Stimulated activated CD4-positive, alpha-beta T cell treated with anti-CD3 and anti-CD28 coated beads, Interleukin-15, amount 100 ng/mL, for 1 hour (primary cell): Measurements from ENCODE around the gene ATCAY.
"Not testable (repeated sequence)": the region's sequence is repeated elsewhere in the genome, so short reads cannot be mapped to it uniquely, and the experiment has no call there.

Experiments used
- DNase-seq, 2 donors: peaks; one replicate each; pipeline ENCODE4 v3.0.0-alpha.2; 2020; ENCODE audit warnings: low read depth in 1 of 2, low spot score in 1 of 2

The ATCAY gene

DNA sequence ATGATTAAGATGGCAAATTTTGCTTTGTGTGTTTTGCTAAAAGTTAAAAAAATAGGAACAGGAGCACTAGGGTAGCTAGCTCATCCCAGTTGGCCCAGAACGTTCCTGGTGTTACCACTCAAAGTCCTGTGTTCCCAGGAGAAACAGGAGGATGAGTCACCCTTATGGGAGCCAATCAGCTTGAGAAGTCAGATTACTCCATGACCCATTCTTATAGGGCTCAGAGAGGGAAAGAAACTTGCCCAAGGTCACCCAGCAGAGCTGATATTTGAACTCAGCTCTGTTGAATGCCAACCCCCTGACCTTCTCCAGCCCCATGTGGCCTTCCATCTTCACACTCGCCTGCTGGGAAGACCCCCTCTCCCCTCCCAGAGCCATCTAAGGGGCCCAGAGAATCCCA lies 65.4 kb downstream of the ATCAY start:
- no peak for DNase-seq

DNA sequence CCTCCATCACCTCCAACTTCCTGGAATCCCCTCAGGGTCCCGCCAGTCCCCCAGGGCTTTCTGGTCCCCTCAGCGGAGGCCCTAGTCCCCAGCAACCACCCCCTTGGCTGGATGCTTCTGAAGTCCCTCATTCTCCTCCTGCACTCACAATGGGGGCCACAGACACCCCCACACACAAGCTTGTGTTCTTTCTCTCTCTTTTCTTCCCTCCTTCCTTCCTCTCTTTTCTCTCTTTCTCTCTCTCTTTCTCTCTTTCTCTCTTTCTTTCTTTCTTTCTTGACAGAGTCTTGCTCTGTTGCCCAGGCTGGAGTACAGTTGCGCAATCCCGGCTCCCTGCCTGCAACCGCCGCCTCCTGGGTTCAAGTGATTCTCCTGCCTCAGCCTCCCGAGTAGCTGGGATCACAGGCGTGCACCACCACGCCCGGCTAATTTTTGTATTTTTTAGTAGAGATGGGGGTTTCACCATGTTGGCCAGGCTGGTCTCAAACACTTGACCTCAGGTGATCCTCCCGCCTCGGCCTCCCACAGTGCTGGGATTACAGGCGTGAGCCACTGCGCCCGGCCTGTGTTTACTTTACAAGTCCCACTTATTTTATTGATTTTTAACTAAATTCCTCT lies 66.9 kb downstream of the ATCAY start:
- not testable (repeated sequence) for DNase-seq

DNA sequence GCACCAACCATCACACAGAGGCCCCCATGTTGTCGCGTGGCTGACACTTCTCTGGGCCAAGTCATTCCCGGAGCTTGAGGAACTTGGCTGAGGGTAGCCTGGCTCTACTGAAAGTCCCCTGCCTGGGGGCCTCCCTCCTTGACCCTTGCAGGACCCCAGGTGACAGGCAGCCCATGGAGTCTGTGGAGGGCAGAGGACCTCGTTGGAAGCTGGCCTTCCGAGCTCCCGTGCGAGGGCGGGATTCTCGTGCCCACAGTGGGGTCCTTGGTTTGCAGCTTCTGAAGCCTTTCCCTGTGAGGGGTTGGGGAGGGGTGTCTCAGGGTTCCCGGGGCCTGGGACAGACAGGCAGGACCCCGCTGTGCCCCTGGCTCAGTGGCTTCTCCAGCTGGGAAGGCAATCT lies 68.8 kb downstream of the ATCAY start:
- DNase-seq, result no peak

DNA sequence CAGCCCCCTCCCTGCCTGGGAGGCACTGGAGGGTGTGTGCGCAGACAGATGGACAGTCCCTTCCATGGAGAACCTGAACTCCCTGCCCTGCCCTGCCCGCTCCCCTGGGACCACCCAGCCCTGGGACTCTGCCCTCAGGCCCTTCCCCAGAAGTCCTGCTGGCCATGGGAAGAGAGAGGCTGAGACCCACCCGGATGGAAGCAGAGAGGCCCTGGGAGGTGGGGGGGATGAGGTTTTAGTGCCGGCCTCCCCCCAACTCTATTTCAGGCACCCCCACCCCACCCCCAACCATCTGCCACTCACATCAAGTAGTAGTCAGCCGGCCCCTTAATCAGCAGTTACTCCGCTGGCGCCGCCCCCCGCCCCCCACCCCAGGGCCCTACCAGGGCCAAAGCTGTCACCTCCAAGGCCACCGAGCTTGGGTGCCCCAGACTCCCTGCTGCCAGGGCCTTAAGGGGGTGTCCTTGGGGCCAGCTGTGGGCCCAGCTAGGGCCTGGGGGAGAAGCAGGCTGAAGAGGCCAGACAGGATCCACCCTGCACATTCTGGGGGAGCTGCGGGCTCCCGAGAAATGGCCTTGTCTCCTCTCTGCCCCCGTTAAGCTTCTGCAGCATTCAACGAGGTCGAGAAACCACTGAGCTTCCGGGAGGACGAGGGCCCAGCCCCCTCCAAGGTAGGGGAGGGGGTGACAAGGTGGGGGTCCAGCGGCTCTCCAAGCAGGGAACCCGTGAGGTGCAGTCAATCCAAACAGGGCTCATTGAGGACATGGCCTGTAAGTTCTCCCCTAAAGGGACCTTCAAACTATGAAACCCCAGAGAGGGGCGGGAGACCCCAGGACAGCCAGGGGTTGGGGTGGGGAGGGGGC lies 69.7 kb downstream of the ATCAY start:
- no peak for DNase-seq

DNA sequence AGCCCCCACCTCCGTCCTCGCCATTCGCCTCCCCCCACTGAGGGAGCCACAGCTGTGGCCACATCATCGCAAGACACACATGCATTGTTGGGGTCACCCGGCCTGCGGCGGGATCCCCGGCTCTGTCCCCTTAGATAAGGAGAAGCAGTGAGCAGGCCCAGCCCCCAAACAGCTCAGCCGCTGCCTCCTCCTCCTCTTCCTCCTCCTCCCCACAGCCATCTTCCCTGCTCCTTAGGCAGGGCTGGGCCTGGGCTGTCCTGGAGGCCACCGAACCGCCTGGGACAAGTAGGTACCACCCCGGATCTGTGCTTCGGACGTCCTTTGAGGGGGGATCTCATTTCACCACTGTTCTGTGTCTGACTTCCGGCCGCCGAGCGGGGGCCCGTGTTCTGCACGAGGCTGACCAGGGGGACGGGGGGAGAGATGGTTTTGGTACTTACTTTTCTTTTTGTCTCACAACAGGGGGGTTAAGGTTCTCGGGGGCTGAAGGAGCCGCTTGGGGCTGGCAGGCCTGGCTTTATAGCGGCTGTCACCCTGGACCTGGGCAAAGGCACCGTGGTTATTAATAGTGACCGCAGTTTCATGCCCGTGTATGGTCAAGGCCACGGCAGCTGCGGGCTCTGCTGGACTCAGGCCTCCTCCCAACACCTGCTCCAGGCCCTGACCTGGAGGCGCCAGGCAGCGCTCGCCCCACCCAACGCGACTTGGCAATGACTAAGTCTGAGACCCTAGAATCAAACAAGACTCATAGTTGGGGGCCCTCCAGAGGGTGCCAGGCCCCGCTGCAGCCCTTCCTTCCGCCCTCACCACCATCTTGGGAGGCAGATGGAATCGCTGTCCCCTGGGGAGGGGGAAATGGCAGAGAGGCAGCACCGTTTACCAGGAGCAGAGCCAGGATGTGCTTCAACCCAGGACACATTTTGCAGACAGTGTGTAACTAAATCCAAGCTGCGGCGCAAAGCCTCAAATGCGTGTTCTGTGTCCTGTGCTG lies 70.7 kb downstream of the ATCAY start:
- no peak for DNase-seq

DNA sequence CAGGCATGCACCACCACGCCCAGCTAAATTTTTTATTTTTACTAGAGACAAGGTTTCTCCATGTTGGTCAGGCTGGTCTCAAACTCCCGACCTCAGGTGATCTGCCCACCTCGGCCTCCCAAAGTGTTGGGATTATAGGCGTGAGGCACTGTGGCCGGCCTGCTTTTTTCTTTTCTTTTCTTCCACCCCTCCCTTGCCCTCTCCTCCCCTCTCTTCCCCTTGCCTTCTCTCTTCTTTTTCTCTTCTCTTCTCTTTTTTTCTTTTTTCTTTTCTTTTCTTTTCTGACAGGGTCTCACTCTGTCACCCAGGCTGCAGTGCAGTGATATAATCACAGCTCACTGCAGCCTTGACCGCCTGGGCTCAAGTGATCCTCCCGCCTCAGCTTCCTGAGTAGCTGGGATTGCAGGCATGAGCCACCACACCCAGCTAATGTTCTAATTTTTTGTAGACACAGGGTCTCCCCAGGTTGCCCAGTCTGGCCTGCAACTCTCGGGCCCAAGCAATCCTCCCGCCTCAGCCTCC lies 72.3 kb downstream of the ATCAY start:
- not testable (repeated sequence) for DNase-seq

DNA sequence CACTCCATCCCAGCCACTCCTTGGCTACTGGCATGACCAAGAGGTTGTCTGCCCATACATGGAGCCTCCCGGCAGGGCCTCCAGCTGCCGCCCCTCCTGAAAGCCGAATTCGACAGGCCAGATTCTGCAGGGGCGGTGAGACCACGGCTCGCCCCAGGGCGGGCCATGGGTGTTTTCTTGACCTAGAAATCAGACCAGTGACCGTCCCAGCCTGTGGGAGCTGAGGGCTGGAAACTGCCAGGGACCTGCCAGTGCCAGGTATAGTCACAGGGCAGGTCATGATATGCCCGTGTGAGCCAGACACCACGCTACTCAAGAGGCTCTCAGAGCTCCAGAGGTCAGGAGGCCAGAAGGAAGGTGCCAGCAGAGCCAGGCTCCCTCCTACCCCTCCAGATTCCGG lies 73.6 kb downstream of the ATCAY start:
- no peak for DNase-seq

DNA sequence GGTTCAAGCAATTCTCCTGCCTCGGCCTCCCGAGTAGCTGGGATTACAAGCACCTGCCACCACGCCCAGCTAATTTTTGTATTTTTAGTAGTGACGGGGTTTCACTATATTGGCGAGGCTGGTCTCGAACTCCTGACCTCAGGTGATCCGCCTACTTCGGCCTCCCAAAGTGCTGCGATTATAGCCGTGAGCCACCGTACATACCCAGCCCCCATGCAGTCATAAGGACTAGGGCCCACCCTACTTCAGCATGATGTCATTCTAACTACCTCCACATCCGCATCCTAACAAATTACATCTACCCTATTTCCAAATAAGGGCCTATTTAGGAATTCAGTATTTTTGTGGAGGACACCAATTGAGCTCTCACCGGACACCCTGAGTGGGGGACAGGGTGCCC lies 74.8 kb downstream of the ATCAY start:
- not testable (repeated sequence) for DNase-seq

DNA sequence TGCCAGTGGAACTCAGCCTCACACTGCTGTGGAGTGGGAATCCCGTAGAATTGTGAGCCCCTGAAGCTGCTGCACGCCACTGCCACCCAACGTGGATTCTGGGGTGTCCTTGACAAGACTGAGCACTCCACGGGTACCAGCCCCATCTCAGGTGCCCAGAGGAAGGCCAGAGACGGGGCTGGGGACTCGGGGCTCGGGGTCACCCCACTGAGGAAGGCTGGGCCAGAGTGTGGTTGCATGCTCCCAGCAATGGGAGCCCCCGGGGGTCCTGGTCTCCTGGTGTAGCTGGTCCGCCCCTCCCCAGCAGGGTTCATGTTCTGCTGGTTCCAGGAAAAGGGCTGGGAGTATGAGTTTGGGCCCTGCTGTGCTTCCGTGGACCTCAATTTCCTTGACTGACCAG lies 75.2 kb downstream of the ATCAY start:
- DNase-seq, result no peak

DNA sequence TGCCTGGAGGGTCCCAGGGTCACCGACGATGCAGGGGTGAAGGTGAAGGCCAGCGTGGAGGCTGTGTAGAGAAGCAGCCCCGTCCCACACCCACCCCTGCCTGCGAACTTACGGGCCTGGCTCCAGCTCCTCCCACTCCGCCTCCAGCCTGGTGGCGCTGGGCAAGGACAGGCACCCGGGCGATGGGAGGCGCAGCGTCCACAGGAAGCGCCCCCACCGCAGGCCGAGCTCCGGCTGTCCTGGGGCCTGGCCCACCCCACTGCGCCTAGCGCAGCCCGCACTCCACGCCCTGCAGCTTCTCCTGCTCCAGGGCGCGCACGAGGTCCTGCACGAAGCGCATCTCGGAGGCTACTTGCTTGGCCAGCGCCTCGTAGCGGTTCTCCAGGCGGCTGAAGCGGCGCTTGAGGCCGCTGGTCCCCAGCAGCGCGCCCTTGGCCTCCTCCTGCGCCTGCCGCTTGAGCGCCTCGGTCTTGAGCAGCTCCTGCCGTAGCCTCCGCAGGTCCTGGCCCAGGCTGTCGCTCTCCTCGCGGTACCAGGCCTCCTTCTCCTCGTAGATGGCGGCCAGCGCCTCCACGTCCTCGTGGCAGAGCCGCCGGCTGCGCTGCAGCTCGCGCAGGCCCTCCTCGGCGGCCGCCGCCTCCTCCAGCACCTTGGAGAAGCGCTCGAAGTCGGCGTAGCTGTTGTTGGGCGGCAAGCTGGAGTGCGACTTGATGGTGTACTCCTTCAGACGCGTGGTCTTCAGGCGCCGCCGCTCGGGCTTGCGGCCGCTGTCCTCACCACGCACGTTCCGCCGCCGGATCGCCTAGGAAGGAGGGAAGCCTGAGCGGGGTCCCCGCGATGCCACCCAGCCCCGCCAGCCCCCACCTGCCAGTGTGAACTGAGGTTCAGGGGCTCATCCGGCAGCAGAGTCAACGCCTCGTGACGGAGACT lies 78.6 kb downstream of the ATCAY start:
- DNase-seq, result no peak

DNA sequence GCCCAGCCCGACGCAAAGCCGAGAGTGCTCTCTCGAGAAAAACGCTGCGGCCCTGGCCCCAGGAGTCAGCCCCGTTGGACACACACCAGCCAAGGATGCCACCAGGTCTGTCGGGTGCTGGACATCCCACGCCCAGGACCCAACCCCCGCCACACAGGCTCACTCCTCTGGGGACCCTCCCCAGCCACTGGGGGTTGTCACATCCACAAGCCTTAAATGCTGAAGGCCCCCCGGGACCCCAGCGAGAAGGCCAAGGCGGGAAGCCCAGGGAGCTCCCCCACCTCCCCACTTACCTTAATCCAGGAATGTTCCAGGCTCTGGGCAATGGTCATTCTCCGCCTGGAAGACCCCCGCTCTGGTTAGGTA lies 79.3 kb downstream of the ATCAY start:
- DNase-seq, result no peak

DNA sequence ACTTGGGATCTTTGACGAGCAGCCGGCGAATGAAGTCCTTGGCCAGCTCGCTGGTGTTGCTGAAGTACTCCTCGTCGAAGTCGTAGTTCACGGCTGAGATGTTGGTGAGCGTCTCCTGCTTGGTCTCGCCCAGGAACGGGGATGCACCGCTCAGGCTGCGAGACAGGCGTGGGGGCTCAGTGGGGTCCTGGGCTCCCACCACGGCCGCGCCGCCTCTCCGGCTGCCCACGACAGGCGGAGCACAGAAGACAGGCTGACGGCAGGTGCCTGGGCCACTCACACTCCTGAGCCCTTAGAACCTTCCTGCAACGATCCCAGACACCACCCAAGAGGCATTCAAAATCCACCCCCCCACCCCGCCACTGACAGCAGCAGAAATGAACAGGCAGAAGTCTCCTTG lies 80.5 kb downstream of the ATCAY start:
- DNase-seq, result no peak

DNA sequence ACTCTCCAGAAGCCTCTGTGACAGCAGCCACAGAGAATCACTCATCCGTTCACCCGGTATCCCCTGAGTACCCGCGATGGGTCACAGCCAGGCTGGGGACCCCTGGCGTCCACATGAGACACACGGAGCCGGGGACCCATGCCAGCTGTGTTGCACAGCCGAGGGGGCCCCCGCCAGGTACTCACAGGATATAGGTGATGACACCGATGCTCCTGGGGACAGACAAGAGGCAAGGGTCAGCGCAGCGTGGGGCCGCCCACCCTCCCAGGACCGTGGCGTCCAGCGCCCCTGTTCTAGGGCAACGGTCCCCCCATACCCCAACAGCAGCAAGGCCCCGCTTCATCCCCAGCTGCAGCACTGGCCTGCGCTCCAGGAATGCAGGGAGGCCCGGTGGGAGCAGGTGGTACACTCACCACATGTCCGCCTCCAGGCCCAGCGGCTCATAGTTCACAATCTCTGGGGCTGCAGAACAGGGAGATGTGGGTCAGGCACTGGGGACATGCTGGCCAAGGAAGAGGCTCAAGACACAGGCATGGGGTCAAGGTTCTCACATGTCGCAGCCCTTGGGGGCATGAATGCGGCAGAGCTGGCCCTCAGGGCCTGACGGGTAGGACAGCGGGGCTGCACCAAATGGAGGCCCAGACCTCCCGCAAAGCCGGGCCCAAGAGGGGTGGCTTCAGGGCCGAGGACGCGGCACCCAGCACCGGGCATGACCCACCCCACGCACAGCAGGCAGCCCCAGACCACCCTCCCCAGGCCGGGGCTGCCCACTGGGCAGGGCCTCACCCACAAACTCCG lies 83.2 kb downstream of the ATCAY start:
- DNase-seq, result no peak

DNA sequence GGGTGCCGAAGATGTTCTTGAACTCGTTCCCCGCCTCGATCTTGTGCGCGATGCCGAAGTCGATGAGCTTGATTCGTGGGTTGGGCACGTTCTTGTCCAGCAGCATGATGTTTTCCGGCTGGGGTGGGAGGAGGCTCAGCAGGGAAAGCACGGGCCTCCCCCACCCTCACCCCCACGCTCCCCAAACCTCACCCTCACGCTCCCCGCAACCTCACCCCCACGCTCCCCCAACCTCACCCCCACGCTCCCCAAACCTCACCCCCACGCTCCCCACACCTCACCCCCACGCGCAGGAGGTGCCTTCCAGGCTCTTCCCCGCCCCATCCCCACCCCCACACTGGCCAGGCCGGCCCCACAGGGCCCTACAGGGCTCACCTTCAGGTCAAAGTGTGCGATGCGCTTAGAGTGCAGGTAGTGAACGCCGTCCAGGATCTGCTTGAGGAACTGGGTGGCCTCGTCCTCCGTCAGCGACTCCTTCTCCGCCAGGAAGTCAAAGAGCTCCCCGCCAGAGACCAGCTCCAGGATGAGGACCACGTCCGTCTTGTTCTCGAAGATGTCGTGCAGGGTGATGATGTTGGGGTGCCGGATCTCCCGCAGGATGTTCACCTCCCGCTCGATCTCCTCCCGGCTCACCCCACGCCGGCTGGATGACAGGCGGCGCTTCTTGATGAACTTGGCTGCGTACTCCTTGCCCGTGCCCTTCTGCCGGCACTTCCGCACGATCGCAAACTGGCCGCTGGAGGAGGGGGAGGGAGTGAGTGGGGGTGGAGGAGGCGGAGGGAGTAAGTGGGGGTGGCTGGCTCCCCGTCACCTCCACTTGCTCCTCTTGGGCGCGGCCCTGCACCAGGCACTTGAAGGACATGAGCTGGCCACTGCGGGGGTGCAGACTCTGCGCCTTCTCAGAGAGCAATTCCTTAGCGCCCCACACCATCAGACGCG lies 84.0 kb downstream of the ATCAY start:
- no peak for DNase-seq

DNA sequence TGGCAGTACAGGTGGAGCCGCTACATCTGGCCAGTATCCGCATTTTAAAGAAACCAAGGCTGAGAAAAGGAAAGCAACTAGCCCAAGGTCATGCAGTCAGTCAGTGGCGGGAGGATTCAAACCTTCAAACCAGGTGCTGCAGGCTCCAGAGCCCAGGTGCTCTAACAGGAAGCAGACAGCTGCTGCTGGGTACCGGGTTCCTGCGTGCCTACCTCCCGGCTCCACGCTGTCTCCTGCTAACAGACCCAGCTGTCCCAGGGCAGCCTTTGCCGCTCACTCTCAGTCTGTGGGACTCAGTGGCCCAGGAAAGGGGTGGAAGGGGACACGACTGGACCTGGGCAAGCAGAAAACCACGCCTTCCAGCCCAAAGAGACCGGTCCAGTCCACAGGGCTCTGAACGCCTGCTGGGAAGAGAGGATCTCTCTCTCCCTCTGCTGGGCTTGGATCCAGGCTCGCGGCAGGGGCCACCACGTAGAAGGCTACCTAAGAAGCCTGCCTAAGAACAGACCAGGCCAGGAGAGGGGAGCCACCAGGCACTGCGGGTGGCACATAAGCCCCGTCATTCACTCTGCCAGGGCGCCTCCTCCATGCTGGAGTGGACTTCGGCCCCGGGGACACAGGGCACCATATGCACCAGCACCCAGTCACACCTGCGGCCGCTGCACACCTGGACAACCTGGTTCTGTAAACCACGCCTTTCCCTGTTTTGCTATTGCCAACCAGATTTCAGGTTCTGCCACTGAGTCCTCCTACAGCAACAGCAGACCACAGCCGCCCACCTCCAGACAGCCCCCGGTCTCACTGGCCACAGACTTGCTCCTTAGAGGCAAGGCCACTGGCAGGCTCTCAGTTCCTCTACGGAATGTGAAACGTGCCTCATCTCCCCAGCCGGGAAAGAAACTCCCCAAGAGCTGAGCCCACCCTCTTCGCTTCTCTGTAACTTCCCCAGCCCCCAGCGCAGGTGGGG lies 85.8 kb downstream of the ATCAY start:
- DNase-seq, result no peak

DNA sequence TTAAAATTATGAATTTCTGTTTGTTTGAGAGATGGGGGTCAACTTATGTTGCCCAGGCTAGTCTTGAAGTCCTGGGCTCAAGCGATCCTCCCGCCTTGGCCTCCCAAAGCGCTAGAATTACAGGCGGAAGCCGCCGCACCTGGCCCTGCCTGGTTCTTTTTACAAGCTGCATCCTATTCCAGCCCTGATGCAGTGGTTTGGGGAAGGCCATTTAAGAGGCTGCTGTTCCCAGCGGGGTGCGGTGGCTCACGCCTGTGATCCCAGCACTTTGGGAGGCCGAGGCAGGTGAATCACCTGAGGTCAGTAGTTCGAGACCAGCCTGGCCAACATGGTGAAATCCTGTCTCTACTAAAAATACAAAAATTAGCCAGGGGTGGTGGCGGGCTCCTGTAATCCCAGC lies 87.5 kb downstream of the ATCAY start:
- not testable (repeated sequence) for DNase-seq
